GM19023 (cell line): ENCODE measurements around the gene CNOT6L.

Experiments used
- ATAC-seq: cut with Tn5 transposase; IDR thresholded peaks from one replicate; pipeline ENCODE4 v1.9.1; 2021; ENCODE audit warnings: mild to moderate bottlenecking, moderate library complexity; ENCODE audit not compliant: unreplicated experiment

Gene CNOT6L

GRCh38 chr4:77714514-77714913 lies 104.7 kb downstream of the CNOT6L start:
- ATAC-seq, result no peak

GRCh38 chr4:77713884-77714283 lies 105.3 kb downstream of the CNOT6L start:
- no peak for ATAC-seq

GRCh38 chr4:77712675-77713074 lies 106.5 kb downstream of the CNOT6L start:
- ATAC-seq, result no peak

- ATAC-seq, result no peak
Observed at GRCh38 chr4:77711469-77711868, 107.7 kb downstream of the CNOT6L start.

- ATAC-seq, result no peak
Observed at GRCh38 chr4:77710684-77711083, 108.5 kb downstream of the CNOT6L start.

GRCh38 chr4:77710059-77710458 lies 109.1 kb downstream of the CNOT6L start:
- no peak for ATAC-seq

GRCh38 chr4:77706717-77707116 lies 112.5 kb downstream of the CNOT6L start:
- ATAC-seq, result no peak

GRCh38 chr4:77703666-77704065 lies 115.5 kb downstream of the CNOT6L start:
- no peak for ATAC-seq

GRCh38 chr4:77701121-77701520 lies 118.0 kb downstream of the CNOT6L start:
- ATAC-seq, result no peak

GRCh38 chr4:77699731-77700210 lies 119.4 kb downstream of the CNOT6L start:
- no peak for ATAC-seq

GRCh38 chr4:77697860-77698590 lies 121.1 kb downstream of the CNOT6L start:
- ATAC-seq, result no peak

GRCh38 chr4:77695774-77696173 lies 123.4 kb downstream of the CNOT6L start:
- no peak for ATAC-seq

GRCh38 chr4:77692847-77693432 lies 126.2 kb downstream of the CNOT6L start:
- ATAC-seq, result no peak

- ATAC-seq, result no peak
Observed at GRCh38 chr4:77681792-77682191, 137.4 kb downstream of the CNOT6L start.

GRCh38 chr4:77676842-77677241 lies 142.3 kb downstream of the CNOT6L start:
- ATAC-seq, result no peak

GRCh38 chr4:77671051-77671450 lies 148.1 kb downstream of the CNOT6L start:
- no peak for ATAC-seq

- ATAC-seq, result no peak
Observed at GRCh38 chr4:77669946-77670590, 149.1 kb downstream of the CNOT6L start.

GRCh38 chr4:77665381-77666069 lies 153.6 kb downstream of the CNOT6L start:
- no peak for ATAC-seq
